NCI-H69 (cell line): ENCODE data around the gene LRRC27.
"Not testable (repeated sequence)": the region's sequence is repeated elsewhere in the genome, so short reads cannot be mapped to it uniquely, and the experiment has no call there.

Experiments
- DNase-seq: peaks from one replicate; lab custom pipeline; 2025; lab: John Stamatoyannopoulos, UW

Gene LRRC27

DNA sequence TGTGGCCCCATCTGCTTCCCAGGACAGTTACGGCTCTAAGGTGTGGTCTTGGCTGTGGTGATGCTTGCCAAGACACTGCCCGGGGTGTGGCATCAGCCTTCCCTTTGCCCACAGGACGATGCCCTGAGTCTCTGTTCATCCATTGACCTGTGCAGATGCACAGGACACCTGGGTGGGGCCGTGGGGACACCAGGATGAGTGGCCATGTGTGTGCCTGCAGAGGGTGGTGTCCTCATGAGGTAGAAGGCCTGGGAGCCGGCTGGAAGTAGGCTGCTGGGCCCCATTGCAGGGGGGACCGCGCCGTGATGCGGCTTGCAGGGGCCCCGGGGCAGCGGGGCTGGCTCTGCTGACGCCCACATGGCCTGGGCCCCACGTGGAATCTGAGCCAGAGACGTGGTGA lies 42.6 kb downstream of the LRRC27 start:
- DNase-seq = no peak

DNA sequence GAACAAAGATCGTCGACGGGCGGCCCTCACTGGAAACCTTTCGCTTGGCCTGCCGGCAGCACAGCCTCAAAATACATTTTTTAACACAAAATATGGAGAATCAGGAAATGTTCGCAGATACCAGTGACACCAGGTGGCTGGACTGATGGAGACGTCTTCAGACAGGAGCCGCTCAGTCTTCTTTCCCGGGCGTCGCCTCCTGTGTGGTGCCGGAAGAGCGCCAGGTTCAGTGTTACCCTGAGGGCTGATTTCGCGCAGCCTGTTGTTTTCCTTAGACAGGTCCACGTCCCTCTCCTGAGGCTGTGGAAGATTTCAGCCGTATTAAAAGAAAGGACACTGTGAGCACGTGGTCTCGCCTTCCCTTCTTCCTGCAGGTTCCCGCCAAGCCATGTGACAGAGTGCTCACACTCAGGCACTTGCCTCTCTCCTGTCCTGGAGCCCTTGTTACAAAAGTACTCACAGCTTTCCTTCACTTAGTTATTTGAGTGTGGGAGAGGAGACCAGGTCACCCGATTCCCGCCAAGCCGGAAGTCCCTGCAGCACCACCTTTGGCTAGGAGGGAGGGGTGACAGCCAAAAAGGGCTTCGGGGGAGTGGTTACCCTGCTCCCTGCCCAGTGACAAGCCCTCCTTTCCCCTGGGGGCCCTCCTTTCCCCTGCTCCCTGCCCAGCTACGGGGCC lies 43.3 kb downstream of the LRRC27 start:
- peak; percentile 9 for DNase-seq

DNA sequence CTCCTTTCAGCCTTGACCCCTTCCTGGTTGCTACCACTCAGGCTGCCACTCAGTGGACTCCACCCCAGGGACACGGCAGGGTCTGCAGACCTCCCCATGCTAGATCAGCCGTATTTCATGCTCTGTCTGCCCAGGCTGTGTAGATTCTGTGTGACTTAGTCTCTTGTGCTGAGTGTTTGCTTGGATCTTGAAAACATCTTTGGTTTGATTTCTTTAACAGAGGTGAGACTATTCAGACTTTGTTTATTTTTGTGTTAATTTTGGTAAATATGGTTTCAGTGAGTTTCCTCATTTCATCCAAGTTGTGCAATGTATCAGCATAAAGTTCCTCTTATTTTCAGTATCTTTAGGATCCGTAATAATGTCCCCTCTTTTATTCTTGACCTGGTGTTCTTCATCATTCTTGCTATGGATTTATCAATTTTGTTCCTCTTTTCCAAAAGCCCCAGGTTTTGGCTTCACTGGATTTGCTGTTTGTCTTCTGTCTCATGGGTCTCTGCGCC lies 43.9 kb downstream of the LRRC27 start:
- DNase-seq = no peak

DNA sequence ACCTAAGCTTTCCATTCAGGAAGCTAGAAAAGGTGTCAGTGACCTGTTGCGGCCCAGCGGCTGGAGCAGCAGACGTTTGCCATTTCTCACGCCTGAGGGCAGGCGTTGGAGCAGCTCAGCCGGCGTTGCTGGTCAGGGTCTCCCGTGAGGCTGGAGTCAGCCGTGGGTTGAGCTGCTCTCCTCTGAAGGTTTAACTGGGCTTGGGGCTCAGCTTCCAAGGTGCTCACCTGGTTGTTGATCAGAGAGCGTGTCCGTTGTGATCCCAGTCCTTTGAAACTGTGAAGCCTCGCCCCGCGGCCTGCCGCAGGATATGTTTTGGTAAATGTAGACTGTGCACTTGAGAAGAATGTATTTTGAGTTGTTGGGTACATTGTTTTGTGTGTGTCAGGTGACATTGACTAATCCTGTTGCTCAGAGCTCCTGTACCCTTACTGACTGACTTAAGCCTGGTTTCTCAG lies 44.4 kb downstream of the LRRC27 start:
- peak; percentile 6 for DNase-seq

DNA sequence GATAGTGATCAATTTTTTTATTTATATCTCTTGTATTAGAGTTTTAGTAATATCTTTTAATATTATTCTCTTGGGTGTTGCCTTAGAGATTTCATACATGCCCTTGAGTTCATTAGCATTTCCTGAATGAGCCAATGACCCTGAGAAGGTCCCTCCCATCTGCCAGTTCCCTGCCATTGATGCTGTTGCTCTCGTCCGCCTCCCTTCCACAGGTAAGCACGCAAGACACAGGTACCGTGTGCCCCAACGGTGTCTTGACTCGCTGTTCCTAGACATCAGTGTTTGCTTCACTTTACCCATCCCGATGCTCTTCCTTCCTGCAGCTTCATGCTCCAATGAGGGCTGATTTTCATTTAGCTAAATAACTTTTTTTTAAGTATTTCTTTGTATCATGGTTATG lies 45.3 kb downstream of the LRRC27 start:
- no peak for DNase-seq

DNA sequence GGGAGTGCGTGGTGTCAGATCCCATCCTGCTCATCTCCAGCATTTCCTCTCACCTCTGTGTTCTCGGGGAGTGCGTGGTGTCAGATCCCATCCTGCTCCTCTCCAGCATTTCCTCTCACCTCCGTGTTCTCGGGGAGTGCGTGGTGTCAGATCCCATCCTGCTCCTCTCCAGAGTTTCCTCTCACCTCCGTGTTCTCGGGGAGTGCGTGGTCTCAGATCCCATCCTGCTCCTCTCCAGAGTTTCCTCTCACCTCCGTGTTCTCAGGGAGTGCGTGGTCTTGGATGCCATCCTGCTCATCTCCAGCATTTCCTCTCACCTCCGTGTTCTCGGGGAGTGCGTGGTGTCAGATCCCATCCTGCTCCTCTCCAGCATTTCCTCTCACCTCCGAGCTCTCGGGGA lies 47.0 kb downstream of the LRRC27 start:
- not testable (repeated sequence) for DNase-seq

DNA sequence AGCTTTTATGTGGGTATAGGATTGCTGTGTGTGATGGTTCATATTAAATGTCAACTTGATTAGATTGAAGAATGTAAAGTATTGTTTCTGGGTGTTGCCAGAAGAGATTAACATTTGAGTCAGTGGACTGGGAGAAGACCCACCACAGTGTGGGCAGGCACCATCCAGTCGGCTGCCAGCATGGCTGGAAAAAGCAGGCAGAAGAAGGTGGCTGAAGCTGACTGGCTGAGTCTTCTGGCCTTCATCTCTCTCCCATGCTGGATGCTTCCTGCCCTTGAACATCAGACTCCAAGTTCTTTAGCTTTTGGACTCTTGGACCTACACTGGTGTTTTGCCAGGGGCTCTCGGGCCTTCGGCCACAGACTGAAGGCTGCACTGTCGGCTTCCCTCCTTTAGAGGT lies 49.0 kb downstream of the LRRC27 start:
- not testable (repeated sequence) for DNase-seq

DNA sequence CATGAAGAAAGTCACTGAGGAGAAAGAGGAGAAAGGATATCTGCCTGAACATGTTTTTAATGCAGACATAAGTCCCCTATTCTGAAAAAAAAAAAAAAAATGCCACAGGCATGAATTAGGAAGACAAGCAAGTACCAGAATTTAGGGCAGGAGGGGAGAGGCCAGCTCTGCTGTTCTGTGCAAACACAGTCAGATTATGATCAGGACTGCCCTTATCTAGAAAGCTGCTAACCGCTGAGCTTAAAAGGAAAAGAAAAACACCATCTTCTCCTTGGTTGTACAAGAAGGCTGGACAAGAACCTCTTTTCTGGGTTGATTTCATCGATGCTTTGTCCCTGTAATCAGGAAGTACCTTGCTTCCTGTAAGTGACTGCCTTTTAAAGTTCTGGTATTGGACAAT lies 49.7 kb downstream of the LRRC27 start:
- DNase-seq = no peak

DNA sequence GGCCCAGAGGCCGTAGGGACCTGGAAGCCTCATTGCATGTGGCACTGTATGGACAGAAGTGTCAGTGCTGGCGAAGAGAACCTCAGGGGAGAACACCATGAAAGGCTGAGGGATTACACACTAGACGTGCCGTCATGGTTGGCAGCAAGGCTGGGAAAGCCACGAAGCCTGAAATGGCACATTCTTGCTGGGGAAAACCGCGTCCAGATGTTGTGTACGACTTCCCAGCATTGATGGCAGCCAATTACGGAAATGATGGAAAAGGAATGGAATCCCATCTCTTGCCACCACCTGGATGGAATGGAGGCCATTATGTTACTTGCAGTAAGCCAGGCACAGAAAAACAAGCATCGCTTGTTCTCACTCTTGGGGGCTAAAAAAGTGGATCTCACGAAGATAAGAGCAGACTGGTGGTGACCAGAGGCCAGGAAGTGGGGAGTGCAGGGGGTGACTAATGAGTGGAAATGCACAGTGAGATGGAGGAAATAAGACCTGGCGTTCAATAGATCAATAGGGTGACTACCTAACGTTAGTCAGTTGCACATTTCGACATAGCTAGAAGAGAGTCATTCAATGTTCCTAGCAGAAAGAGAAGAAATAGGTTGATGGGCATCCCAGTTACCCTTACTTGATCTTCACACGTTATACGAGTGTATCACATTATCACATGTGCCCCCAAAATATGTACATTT lies 50.4 kb downstream of the LRRC27 start:
- DNase-seq = no peak

DNA sequence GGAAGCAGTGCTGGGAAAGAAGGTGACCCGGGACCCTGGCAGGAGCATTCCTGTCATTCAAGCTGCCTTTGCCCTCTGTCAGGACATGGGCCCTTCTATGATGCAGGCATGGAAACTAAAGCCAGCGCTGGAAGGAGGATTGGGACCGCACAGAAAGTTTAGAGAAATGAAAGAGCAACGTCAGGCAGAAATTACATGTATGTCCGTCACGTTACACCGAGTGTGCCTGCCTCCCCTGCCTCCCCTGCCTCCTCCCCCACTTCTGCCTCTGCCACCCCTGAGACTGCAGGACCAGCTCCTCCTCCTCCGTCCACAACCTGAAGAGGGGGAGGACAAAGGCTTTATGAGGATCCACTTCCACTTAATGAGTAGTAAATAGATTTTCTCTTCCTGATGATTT lies 51.1 kb downstream of the LRRC27 start:
- DNase-seq = no peak

DNA sequence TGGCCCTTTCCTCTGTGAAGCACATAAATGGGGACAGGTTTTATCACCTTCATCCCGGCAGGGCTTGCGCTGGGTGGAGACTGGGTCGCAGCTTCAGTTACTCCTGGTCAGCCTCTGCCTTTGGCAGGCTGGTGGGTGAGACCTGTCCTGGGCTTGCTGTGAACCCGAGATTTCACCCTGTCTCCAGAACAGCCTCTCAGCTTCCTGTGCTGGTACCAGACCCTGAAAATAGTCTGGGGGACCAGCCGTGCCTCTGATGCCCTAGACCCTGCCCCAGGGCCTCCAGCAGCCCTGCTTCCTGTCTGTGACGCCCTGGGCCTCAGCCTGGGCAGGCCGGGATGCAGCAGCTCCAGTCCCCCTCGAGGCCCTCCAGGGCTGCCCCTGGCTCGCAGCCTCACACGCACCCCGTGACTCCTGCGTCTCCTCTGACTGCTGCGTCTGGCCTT lies 51.8 kb downstream of the LRRC27 start:
- DNase-seq = no peak

DNA sequence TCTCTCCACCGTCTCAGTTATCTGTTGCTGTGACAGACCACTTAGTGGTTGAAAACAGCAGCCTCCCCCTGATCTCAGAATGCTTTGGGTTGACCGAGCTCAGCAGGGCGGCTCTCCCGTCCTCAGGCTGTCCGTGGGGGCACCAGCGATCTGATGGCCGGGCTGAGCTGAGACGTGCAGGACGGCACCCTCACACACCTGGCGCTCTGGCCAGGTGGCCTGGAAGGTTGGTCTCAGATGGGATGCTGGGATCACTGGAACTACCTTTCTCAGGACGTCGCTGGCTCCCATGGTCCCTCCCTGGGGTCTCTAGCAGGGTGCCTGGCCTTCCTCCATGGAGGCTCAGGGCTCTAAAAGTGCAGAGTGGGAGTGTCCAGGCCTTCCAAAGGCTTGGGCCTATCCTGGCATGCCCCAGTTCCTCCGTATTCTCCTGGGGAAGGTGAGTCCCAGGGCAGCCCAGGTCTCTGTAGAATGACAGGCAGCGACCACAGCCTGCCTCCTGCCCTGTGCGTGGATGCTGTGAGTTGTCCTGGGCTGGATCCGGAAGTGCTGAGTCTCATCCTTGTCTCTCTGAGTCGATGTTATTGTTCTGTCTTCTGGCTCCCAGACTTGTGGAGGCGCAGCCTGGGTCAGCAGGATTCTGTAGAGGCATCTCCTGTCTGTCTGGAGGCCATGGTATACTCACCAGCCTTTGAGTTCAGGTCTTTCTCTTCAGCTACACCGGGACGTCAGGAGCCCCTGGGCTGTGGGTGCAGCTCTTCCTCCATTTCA lies 52.8 kb downstream of the LRRC27 start:
- no peak for DNase-seq

DNA sequence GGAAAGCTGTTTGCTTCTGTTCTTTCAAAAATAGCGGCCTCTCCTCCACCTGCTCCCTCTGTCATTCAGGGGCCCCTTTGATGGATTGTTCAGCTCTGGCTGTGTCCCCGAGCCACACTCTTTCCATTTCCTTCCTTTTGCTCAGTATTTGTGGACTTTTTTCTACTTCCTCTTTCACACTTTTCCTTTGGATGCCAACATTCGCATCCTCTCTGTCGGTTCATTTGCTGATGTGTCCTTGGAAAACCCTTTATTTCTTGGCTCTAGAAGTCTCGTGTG lies 53.3 kb downstream of the LRRC27 start:
- DNase-seq = no peak

DNA sequence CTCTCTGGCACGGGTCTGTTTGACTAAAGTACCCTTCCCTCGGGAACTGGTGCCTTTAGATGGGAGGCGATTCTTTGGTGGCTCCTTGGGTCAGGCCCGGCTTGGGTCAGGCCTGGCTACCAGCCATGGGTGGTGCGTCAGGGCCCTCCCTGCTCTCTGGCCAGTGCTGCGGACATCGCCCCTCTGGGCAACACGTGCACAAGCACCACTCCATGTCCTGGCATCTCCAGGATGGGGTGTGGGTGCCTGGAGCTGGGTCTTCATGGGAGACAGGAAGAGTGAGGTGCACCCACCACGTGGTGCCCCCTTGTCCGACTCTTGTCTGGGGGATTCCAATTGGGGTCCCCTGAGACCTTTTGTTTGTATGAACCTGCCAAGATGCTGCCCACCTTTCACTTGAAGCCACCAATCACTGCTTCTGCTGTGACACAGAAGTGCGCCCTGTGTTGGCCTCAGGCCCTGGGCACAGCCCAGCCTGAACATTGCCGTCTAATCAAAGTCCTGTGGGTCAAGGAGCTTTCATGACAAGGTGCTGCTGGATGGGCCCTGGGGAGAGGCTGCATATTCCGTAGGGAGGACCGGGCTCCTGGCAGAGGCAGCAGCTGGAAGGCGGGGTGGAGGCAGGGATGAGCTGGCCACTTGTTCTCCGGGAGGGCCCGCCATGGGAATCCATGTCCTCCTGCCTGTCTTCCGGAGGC lies 53.9 kb downstream of the LRRC27 start:
- no peak for DNase-seq

DNA sequence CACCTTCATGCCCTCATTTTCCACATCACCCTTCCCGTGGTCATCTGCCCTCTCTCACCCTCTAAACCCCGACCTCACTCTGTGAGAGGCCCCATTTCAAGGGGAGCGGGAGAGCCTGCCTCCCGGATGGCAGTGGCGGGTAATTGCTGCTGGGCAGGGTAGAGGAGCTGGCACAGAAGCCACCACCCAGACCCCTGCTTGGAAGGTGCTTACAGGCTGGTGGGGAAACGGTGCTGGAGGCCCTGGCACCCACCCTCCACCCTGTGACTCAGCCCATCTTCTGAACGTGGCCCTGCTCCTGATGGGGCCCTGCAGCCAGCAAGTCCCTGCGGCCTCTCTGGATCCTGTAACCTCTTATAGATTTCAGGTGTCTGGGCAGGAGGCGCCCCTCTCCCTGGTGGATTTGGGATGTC lies 54.4 kb downstream of the LRRC27 start:
- no peak for DNase-seq

DNA sequence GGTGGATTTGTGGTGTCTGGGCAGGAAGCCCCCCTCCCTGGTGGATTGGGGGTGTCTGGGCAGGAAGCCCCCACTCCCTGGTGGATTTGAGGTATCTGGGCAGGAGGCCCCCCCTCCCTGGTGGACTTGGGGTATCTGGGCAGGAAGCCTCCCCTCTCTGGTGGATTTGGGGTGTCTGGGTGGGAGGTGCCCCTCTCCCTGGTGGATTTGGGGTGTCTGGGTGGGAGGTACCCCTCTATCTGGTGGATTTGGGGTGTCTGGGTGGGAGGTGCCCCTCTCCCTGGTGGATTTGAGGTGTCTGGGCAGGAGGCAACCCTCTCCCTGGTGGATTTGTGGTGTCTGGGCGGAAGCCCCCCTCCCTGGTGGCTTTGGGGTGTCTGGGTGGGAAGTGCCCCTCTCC lies 54.9 kb downstream of the LRRC27 start:
- not testable (repeated sequence) for DNase-seq

DNA sequence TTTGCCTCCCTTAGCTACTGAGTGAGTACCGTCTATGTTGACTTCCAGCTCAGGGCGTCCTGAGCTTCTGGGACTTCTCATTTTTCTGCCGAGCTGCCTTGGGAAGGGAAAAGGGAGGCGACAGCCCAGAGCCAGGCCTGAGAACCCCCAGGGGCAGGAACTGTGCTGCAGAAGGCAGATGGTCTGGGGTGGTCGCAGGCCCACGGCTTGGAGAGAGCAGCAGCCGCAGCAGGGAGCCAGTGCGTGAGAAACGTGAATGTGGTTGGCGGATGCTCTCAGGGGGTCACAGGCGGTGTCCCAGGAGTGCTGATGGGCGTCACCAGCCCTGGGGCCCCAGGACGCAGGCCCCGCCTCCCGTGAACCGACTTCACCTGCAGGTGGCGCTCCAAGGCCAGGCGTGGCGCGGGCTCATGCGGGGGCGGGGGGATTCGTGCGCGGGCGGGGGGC lies 55.8 kb downstream of the LRRC27 start:
- DNase-seq = peak; percentile 67

DNA sequence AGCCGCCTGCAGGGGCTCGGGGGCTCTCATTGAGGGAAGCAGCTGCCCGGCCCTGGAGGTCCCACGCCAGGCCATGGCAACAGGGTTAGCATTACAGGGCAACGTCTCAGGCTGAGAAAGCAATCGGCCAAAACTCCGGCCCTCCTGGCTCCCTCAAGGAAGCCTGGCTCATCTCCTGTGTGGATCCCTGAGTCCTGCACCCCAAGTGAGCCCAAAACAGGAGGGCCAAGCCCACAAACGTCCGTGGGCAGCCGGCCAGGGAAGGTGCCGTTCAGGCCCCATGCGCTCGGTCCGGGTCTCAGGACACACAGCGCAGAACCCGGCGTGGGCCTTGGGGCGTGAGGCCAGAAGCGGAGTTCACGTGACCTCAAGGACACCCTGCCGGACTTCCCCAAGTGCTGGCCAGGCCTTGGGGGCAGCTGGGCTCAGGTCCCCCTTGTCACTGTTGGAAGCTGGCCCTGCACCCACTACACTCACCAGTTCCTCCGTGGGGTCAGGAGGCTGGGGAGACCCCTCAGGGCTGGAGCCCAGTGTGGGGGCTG lies 57.0 kb downstream of the LRRC27 start:
- peak; percentile 3 for DNase-seq

DNA sequence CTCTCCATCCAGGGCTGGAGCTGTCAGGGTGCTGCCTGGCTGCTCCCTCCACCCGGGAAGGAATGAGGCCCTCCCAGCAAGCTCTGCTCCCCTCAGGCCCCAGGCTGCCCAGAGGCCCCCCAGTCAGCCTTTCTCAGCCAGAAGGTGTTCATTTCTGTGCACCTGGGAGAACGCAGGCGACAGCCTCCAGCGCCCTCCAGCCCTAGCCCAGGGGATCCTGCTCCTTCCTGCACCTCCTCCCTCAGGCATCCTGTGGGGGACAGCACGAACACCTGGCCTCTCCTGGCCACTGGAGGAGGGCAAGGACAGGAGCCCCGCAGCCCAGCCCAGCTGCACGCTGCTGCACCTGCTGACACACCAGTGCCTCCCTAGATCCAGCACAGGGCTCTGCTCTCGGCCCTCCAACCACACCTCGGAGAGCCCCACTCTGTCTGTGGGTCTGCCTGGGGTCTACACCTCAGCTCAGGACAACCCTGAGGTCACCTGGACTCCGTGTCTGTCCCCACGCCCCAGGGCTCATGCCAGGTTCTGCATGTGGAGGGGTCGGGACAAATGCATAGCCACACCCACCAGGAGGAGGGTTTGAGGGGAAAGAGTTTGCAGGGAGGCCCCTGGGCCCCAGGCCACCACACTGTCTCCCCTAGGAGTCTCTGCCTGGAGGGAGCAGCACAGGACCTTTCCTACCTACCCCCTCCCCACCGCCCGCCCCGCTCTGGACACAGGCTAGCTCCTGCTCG lies 57.6 kb downstream of the LRRC27 start:
- DNase-seq = peak; percentile 50

DNA sequence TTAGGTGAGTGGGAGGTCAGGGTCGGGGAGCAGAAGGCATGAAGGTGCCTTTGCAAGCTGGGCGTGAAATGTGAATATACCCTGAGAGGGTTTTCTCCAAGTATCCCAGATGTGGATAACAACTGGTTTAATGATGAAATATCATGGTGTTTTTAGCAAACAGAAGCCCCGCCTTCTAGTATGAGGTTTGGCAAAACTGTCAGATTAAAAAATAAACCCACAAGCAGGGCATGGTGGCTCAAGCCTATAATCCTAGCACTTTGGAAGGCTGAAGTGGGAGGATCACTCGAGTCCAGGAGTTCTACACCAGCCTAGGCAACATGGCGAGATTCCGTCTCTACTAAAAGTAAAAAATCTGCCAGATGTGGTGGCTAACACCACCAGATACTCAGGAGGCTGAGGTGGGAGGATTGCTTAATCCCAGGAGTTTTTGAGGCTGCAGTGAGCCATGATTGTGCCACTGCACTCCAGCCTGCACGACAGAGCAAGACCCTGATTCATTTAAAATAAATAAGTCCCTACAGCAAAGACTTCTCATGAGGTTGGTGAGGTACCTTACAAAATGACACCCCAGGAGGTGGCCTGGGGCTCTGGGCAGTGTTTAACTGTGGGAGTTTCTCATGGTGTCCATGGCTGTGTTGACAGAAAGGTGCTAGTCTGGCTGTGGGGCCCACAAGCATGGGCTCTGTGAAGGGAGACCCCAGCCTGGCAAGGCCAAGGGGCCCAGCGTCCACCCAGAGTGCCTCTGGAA lies 58.4 kb downstream of the LRRC27 start:
- no peak for DNase-seq
